Psoas muscle (tissue), 8 donors: Measurements from ENCODE around the gene NOTUM. TPM values are rescaled to one million over a fixed set of nuclear protein-coding genes. Genes with fewer than 3 reads are reported as not detected.

Source experiments
- ATAC-seq, 4 donors: fragments of 200-7000 bp; cut with Tn5 transposase; one replicate each; pipeline ENCODE4 v1.9.1; 2020; ENCODE audit warnings: moderate library complexity in 3 of 4, mild to moderate bottlenecking in 2 of 4
- DNase-seq, 2 donors: peaks; one replicate each; pipeline ENCODE4 v3.0.0-alpha.2; 2020
- H3K27ac ChIP-seq: fragments of 200-600 bp; one replicate; pipeline ENCODE4 v1.8.0; 2022
- H3K27me3 ChIP-seq, 3 donors: fragments of 200-600 bp in 1 of 3; one replicate each; pipeline versions ENCODE4 v1.6.1 to v1.8.0; 2013 to 2022; ENCODE audit warnings: low read length in 2 of 3, mild to moderate bottlenecking in 2 of 3, moderate library complexity in 1 of 3; ENCODE audit not compliant: insufficient read depth in 3 of 3
- H3K36me3 ChIP-seq, 2 donors: fragments of 200-600 bp in 1 of 2; one replicate each; pipeline versions ENCODE4 v1.6.1 to v1.8.0; 2013 to 2022; ENCODE audit warnings: low read depth in 1 of 2, mild to moderate bottlenecking in 1 of 2, moderate library complexity in 1 of 2; ENCODE audit not compliant: insufficient read depth in 1 of 2
- H3K4me1 ChIP-seq: fragments of 200-600 bp; one replicate; pipeline ENCODE4 v1.8.0; 2022
- H3K4me3 ChIP-seq: fragments of 200-600 bp; one replicate; pipeline ENCODE4 v1.8.0; 2022; ENCODE audit warnings: mild to moderate bottlenecking
- H3K9me3 ChIP-seq: fragments of 200-600 bp; one replicate; pipeline ENCODE4 v1.8.0; 2022
- CTCF ChIP-seq: fragments of 200-600 bp; IDR thresholded peaks from one replicate; pipeline ENCODE4 v1.8.0; 2022; ENCODE audit warnings: antibody characterized with exemption
- WGBS, 3 donors: extraction: QIAGEN DNeasy Blood & Tissue Kit; methylation state at CpG; one replicate each; pipeline versions ENCODE4 v1.1.6 to v1.1.7; 2013; 5-methylcytosine and 5-hydroxymethylcytosine counted together
- intact Hi-C, 2 donors: fragments of 100-400 bp; cut with DNase I; formaldehyde crosslinking; loops; one replicate each; pipeline versions ENCODE4 v1.11.0 to v1.14.2; 2022
- polyA plus RNA-seq, 3 donors: library from polyadenylated mRNA; stranded (reverse); fragments of 200-250 nt; gene quantifications; one replicate each; pipeline ENCODE4 v1.2.3, GENCODE V29; 2013
- total RNA-seq, 4 donors: library from RNA; stranded (reverse); fragmentation: NEBNext Ultra II Directional in 2 of 4; extraction: Animal tissue kit (Norgen Biotek cat#: 25700) in 2 of 4; gene quantifications; one replicate each; pipeline versions ENCODE4 v1.2.1 to v1.2.4, GENCODE V29; 2021 to 2023
- donor health status: healthy with polysubstance abuse.
- donor health status: DM: no; HTN: no; CAD: no; lungs with moderate emphysema.
- donor health status: Bipolar disorder and iron deficiency.
- donor health status: healthy.
- donor health status: DM: yes; HTN: yes; CAD: no.
- donor health status: DM: no; HTN: no; CAD: no.
- donor health status: DM: no; HTN: no; CAD: no.
- donor health status: DM: yes; HTN: yes; CAD: no.

Gene NOTUM
- total and polyA plus RNA-seq, 7 donors, result 0.25 to 1.9 (median 0.92) TPM

- TF ChIP-seq CTCF, result no peak
- H3K36me3 ChIP-seq, result peaks cover 0 to 13% of the 10 kb centered on the region in 2 donors
- H3K4me3 ChIP-seq, result no peak overlapping the region
- DNase-seq (no peak), ATAC-seq (no peak)
- no peaks in the 10 kb centered on the region for H3K9me3 ChIP-seq
- 74 to 87% (median 78%) methylated on average over 36 of the region's 36 CpGs for WGBS, 3 donors
- H3K4me1 ChIP-seq, result peaks cover 62% of the 10 kb centered on the region
- H3K27me3 ChIP-seq, result no peaks in the 10 kb centered on the region
- intact Hi-C loops, result loop anchor here (5.0 kb wide), 2 partner anchors 33 to 38 kb away; partner anchors contain the start of gene NOTUM (in 1 of the 2)
- H3K27ac ChIP-seq, result peak overlapping the region; percentile 75
These were observed 39.2 kb upstream of the NOTUM start for GRCh38 chr17:81999976-82000802.

- no peak for TF ChIP-seq CTCF
- Histone ChIP-seq H3K9me3 (no peaks in the 10 kb centered on the region), H3K4me3 (no peak overlapping the region), H3K36me3 (peaks cover 0 to 13% of the 10 kb centered on the region in 2 donors), H3K27me3 (no peaks in the 10 kb centered on the region), H3K4me1 (peaks cover 62% of the 10 kb centered on the region), H3K27ac (no peak overlapping the region)
- intact Hi-C loops, result no loop called here
- DNase-seq (no peak), ATAC-seq (no peak)
- 79 to 93% (median 80%) methylated on average over 11 to 12 of the region's 12 CpGs for WGBS, 3 donors
These were observed 38.6 kb upstream of the NOTUM start for GRCh38 chr17:81999587-81999975.

- H3K4me1 ChIP-seq, result peaks cover 57% of the 10 kb centered on the region
- WGBS, 3 donors, result 44 to 79% (median 51%) methylated on average over 11 to 14 of the region's 14 CpGs
These were observed 37.9 kb upstream of the NOTUM start for GRCh38 chr17:81998691-81999438.

GRCh38 chr17:81998212-81998611 is 37.2 kb upstream of the NOTUM start:
- H3K4me1 ChIP-seq, result peaks cover 51% of the 10 kb centered on the region
- H3K4me3 ChIP-seq, result no peak overlapping the region
- H3K9me3 ChIP-seq, result no peaks in the 10 kb centered on the region
- no peaks in the 10 kb centered on the region for H3K27me3 ChIP-seq
- DNase-seq (no peak), ATAC-seq (no peak)
- WGBS, 3 donors, result 66 to 79% (median 66%) methylated on average over 7 of the region's 7 CpGs
- H3K36me3 ChIP-seq, result peaks cover 0 to 13% of the 10 kb centered on the region in 2 donors
- intact Hi-C loops, result no loop called here
- H3K27ac ChIP-seq, result no peak overlapping the region
- TF ChIP-seq CTCF, result no peak

More at GRCh38 chr17:81998691-81999438, 37.9 kb upstream of the NOTUM start:
- Histone ChIP-seq H3K36me3 (peaks cover 0 to 13% of the 10 kb centered on the region in 2 donors), H3K27ac (no peak overlapping the region), H3K27me3 (no peaks in the 10 kb centered on the region), H3K4me3 (no peak overlapping the region), H3K9me3 (no peaks in the 10 kb centered on the region)
- TF ChIP-seq CTCF, result no peak
- intact Hi-C loops, result no loop called here
- no peak for DNase-seq
- ATAC-seq, result peak in 1 of 4 donors; percentile 12
